ENCODE measurements around the gene ONECUT1. TPM values are rescaled to one million over a fixed set of nuclear protein-coding genes. Genes with fewer than 3 reads are reported as not detected.

ONECUT1 gene
- total RNA-seq, 1 donor, result not detected

DNA sequence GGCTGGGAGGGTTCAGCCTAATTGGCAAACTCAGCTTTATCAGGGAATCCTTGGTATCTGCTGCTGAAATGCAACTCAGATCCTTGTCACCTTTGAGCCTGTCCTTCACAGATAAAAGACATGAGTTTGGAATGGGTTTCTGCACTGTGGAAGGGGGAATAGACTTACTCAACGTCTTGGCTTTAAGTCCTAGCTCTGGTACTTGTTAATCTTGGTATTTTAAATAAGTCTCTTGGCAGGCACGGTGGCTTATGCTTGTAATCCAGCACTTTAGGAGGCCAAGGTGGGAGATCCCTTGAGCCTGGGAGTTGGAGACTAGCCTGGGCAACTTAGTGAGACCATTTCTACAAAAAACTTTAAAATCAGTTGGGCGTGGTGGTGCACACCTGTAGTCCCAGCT lies 55.8 kb downstream of the ONECUT1 start:
- no peak for DNase-seq (ENCODE audit: low read depth in 2 of 3, low spot score in 2 of 3)

DNA sequence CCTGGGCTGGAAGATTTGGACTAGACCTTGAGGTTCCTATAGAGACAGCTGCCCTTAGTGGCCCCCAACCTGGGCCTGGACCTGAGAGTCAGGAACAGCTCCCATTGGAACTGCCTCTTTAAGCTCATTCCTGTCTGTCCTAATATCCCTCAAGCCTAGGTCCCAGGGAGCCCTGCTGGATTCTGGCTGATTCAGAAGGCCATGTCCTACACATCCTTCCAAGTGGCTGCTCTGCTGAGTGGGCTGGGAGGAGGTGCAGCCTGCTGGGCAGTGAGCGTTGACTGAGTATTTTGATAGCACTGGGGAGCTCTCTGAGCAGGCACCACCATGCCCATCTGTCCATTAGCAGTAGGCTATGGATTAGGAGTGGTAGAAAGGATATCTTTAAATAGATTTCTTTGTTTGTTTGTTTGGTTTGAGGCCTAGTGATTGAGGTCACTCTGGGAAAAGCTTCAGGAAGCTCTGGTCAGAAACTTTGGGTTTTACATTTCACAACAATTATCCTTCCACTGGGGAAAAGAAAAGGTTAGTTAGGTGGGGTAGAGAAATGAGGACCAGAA lies 56.4 kb downstream of the ONECUT1 start:
- no peak for DNase-seq (ENCODE audit: low read depth in 2 of 3, low spot score in 2 of 3)

- DNase-seq (ENCODE audit: low read depth in 2 of 3, low spot score in 2 of 3), result no peak
Measured at GRCh38 chr15:52733088-52733487, 57.0 kb downstream of the ONECUT1 start.

DNA sequence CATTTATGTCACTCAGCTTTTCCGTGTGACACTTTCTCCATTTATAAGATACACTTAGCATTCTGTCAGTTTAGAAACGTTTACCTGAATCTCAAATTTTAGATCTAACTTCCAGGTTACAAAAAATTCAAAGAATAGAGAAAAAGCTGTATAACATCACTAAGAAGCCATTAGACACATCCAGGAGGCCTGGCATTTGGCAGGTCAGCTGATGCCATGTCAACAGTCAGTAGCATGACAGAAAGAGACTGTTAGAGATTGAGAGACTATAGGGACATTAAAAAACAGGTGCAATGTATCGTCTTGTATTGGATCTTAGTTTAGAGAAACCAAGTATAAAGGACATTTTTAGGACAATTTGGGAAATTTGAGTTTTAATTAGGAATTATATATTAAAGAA lies 57.6 kb downstream of the ONECUT1 start:
- DNase-seq (ENCODE audit: low read depth in 2 of 3, low spot score in 2 of 3), result no peak

DNA sequence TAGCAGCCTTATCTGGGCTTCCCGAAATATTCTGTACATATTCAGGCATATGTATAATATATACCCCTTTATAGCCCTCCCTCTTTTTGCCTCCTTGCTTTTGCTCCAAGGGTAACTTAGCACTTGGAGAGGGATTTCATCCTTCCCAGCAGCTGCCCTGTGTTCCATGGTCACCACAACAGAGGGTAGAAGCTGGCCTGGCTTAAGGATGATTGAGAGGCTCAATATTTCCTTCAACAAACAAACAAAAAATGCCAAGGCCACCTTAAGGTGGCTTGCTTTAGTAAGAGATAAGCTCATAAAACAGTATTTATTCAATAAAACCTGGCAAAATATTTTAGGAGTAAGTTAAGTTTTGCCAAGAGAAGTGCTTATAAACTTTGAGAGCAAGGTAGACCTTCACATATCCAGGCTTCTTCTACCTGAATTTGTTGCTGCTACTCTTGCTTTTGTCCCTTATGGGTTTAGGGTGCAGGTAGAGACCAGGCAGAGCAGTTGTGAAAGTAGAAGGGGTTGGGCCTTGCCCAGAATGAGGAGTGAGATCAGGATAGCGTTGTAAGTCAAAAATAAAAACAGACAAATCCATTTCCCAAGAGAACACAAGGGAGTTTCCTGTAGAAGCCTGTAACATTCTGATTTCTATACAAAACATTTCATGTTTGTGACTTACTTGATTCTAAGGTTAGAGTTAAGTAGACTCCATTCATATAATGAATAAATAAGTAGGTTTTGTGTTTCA lies 58.2 kb downstream of the ONECUT1 start:
- no peak for DNase-seq (ENCODE audit: low read depth in 2 of 3, low spot score in 2 of 3)

DNA sequence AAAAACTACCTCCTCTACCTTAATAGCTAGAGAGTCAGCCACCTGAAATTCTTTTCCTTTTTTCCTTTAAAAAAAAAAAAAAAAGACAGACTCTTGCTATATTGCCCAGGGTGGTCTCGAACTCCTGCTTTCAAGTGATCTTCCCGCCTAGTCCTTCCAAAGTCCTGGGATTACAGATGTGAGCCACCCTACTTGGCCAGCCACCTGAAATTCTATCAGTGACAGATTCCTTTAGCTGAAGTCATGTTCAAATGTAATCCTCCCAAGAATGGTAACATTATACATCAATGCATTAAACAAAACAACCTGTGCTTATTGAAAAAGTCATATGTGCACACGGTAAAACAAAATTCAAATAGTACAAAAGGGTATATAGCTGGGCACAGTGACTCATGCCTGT lies 59.1 kb downstream of the ONECUT1 start:
- DNase-seq (ENCODE audit: low read depth in 2 of 3, low spot score in 2 of 3), result no peak

DNA sequence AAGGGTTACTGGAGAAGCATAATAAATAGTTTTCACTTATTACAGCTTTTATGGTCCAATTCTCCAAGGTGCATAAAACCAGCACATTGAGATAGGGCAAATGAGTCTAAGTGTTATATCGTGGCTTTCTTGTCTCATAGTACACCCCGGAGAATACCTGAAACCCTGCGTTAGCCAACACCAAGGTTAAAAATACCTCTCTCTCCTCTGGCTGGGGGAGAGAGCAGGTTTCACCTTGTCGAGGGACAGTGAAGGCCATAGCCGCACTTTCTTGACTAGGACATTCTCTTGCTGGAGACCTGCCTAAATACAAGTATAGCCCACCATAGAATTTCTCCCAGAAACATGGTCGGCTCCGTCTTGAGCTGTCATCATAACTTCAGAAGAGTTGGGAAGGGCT lies 59.5 kb downstream of the ONECUT1 start:
- DNase-seq (ENCODE audit: low read depth in 2 of 3, low spot score in 2 of 3), result no peak

- DNase-seq (ENCODE audit: low read depth in 2 of 3, low spot score in 2 of 3), result peak; percentile 24 to 70 (median 58)
Measured at GRCh38 chr15:52730173-52730572, 60.0 kb downstream of the ONECUT1 start.

DNA sequence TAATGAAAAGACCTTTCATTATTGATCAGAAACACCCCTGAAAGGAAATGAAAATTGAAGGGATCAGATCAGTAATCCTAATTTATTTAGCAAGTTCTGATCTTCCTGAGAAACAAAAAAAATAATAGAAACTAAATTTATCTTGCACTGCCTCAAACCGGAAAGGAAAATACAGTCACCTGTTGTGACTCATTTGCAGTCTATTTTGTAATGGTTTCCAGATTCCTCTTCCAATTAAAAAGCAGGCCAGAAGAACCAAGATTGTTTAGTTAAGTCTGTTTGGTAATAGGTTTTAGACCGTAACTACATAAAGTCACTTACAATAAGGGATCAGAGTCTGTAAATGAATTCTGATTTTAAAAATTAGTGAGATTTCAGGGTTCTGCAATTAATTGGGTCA lies 61.2 kb downstream of the ONECUT1 start:
- no peak for DNase-seq (ENCODE audit: low read depth in 2 of 3, low spot score in 2 of 3)

DNA sequence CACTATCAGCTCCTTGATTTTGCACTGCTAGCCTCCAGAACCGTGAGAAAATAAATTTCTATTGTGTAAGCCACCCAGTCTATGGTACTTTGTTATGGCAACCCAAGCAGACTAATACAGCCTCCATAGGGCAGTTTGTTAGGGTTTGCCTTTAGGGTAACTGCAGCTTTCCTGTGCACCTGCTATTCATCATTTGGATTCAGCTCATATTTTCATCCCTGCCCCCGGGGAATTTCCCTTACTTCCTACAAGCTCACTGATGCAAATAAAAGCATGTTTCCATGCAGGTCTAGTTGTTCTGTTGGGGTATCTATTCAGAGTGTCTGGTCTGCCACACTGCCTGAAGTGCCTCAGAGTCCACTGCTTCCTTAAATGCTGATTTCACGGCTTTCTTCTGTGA lies 62.3 kb downstream of the ONECUT1 start:
- DNase-seq (ENCODE audit: low read depth in 2 of 3, low spot score in 2 of 3), result peak in 1 of 3 donors; percentile 19

- DNase-seq (ENCODE audit: low read depth in 2 of 3, low spot score in 2 of 3), result no peak
Measured at GRCh38 chr15:52726195-52726594, 63.9 kb downstream of the ONECUT1 start.

DNA sequence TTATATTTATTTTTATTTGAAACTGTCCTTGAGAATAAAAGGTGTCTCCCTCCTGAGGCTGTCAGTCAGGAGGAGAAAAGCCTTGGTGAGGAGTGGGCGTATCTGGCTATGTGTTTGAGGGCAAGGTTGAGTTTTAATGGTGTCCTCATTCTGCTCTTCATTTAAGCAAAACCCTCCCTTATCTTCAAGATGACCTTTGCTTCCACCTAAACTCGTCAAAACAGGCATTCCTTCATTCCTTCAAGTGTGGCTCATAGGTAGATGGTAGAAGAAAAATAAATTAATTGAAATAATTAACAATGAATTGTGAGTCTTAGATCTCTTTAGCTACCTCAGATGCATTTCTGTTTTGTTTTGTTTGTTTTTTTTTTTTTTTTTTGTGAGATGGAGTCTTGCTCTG lies 71.6 kb downstream of the ONECUT1 start:
- no peak for DNase-seq (ENCODE audit: low read depth in 2 of 3, low spot score in 2 of 3)

- no peak for DNase-seq (ENCODE audit: low read depth in 2 of 3, low spot score in 2 of 3)
Measured at GRCh38 chr15:52717924-52718323, 72.2 kb downstream of the ONECUT1 start.

GRCh38 chr15:52717481-52717880 lies 72.7 kb downstream of the ONECUT1 start:
- DNase-seq (ENCODE audit: low read depth in 2 of 3, low spot score in 2 of 3), result no peak

- DNase-seq (ENCODE audit: low read depth in 2 of 3, low spot score in 2 of 3), result no peak
Measured at GRCh38 chr15:52716536-52716935, 73.6 kb downstream of the ONECUT1 start.

GRCh38 chr15:52715411-52715810 lies 74.7 kb downstream of the ONECUT1 start:
- DNase-seq (ENCODE audit: low read depth in 2 of 3, low spot score in 2 of 3), result no peak

GRCh38 chr15:52714968-52715367 lies 75.2 kb downstream of the ONECUT1 start:
- no peak for DNase-seq (ENCODE audit: low read depth in 2 of 3, low spot score in 2 of 3)

DNA sequence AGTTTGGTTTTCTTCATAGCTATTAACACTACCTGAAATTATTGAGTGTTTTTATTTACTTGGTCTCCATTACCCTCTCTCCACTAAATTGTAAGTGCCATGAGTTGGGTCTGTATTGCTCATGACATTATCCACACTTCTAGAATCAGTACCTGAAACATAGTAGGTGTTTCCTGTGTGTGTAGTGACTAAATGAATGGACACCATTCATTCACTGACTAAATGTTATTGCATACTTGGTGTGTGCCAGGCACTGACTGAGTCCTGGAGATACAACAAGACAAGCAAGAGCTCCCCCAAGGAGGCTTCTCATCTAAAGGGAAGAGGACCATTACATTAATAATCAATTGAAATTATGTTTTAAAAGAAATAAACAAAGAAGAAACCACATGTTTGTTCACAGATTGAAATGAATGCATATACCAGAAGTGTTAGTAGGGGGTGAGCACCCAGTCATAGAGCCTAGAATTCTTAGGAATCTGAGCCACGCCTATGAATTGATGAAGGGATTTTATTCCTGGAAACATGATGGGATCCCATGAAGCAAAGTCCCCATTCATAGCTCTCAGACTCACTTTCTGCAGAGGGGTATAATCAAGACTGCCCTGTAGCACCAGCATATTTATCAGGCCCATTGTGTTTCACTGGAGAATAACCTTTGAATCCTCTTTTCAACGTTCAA lies 79.3 kb downstream of the ONECUT1 start:
- DNase-seq (ENCODE audit: low read depth in 2 of 3, low spot score in 2 of 3), result no peak

DNA sequence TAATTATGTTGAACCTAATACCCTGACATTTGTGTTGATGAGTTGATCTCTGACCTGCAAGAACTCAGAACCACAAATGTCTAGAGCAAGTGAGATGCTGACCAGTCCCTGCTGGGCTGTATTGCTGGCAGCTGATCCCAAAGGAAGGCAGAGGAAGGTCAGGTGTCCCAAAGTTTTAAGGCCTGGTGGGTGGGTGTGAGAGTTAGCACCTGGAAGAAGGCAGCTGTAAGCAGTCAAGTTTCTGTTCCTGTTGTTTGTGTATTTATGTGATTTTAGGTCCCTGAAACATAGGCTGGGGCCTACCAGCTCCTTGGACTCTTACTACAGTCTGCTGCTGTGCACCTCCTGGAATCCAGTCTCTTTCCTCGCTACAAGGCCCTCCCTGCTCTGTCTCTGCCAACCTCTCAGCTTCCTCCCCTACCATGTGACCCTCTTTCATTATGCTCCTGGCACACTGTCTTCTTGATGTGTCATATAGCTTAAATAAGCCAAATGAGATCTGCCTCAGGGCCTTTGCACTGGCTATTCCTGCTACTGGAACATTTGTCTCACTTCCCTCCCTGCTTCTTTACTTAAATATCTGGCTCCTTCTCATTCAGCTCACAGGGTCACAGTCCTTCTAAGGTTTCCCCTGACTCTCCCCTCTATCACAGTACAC lies 80.0 kb downstream of the ONECUT1 start:
- no peak for DNase-seq (ENCODE audit: low read depth in 2 of 3, low spot score in 2 of 3)

GRCh38 chr15:52709187-52709981 lies 80.8 kb downstream of the ONECUT1 start:
- no peak for DNase-seq (ENCODE audit: low read depth in 2 of 3, low spot score in 2 of 3)
